Measurements from ENCODE around the gene GABRB1.

GABRB1 gene

DNA sequence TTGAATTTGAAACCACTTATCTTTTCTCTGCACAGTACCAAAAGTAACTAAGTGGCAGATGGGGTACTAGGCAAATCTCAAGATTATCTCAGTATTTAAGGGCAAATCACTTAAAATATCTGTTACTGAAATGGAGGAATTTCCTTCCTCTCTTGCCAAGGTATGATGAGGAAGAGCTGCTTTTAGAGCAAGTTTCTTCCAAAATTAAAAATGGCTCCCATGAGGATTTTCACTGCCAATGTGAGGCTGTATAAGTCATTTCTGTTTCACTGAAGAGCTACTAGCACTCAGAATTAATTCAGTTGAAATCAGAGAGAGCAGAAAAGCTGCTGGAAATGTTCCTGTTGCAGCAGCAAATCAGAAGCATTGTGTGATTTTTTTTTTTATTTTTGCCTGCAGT, 43.4 kb downstream of the GABRB1 start:
- no peak overlapping the region for H4K91ac ChIP-seq (ENCODE audit: low read length)

DNA sequence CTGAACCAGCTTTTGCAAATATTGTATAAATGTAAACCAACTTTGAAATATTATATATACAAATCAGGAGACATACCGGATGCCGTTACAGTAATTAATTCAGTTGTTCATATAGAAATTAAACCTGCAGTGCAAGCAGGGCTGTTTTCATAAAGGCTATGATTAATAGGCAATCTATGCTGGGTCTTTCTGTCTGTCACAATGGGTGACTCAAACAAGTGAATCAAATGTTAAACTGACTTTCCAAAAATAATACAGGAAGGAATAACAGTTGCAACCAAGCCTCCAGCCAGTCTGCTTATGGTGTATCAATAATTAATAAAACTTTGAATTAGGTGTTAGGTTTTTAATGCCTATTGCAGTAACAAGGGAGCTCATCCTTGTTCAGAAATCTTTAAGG, 43.9 kb downstream of the GABRB1 start:
- peak overlapping the region; percentile 20 for H3K9ac ChIP-seq (ENCODE audit: low read length)
- peak overlapping the region in 1 of 2 experiments; percentile 4 for H3K4me3 ChIP-seq (ENCODE audit: insufficient read depth in 1 of 2, low read depth in 1 of 2, low read length in 2 of 2)
- no peak overlapping the region for H2BK5ac ChIP-seq (ENCODE audit: low read depth, low read length, poor library complexity, severe bottlenecking)
- no peak overlapping the region for H4K8ac ChIP-seq (ENCODE audit: low read length)
- H3K27ac ChIP-seq (ENCODE audit: low read length, poor library complexity, severe bottlenecking): no peak overlapping the region
- H3K14ac ChIP-seq (ENCODE audit: low read length in 2 of 2): no peak overlapping the region
- H2AK5ac ChIP-seq (ENCODE audit: low read length, severe bottlenecking): no peak overlapping the region
- H3K36me3 ChIP-seq (ENCODE audit: control insufficient read depth in 1 of 2, insufficient read depth in 2 of 2, low read depth in 1 of 2, low read length in 2 of 2): no peaks in the 10 kb centered on the region
- no peak overlapping the region for H2BK15ac ChIP-seq (ENCODE audit: low read depth, poor library complexity, severe bottlenecking)
- H3K4me1 ChIP-seq (ENCODE audit: control insufficient read depth, insufficient read depth, low read depth, low read length): no peaks in the 10 kb centered on the region
- no peaks in the 10 kb centered on the region for H3K9me3 ChIP-seq (ENCODE audit: control insufficient read depth, low read length)
- no peaks in the 10 kb centered on the region for H3K27me3 ChIP-seq (ENCODE audit: control insufficient read depth in 1 of 2, insufficient read depth in 1 of 2, low read length in 2 of 2)
- H3K4me2 ChIP-seq (ENCODE audit: low read length, poor library complexity, severe bottlenecking): no peak overlapping the region
- H3K23ac ChIP-seq (ENCODE audit: low read length in 2 of 2): no peak overlapping the region
- no peak overlapping the region for H3K4ac ChIP-seq (ENCODE audit: low read depth in 1 of 2, low read length in 2 of 2)
- no CpG with 5 or more reads among the region's 2 CpGs for WGBS
- H3K18ac ChIP-seq (ENCODE audit: low read depth in 1 of 2, low read length in 2 of 2): no peak overlapping the region
- DNase-seq: no peak
- H2BK120ac ChIP-seq (ENCODE audit: low read depth, low read length): no peak overlapping the region
- H4K91ac ChIP-seq (ENCODE audit: low read length): no peak overlapping the region
- H3K79me1 ChIP-seq (replicated peaks; ENCODE audit: low read length, poor library complexity, severe bottlenecking): no peaks in the 10 kb centered on the region
- no peak overlapping the region for H2BK12ac ChIP-seq (ENCODE audit: low read length in 2 of 2)
- no peak overlapping the region for H2AFZ ChIP-seq (ENCODE audit: low read depth, low read length)

More for the DNA sequence above, 43.4 kb downstream of the GABRB1 start:
- peak overlapping the region in 1 of 2 experiments; percentile 4 for H3K4me3 ChIP-seq (ENCODE audit: insufficient read depth in 1 of 2, low read depth in 1 of 2, low read length in 2 of 2)
- DNase-seq: no peak
- no peak overlapping the region for H3K9ac ChIP-seq (ENCODE audit: low read length)
- no peak overlapping the region for H3K4ac ChIP-seq (ENCODE audit: low read depth in 1 of 2, low read length in 2 of 2)
- no peak overlapping the region for H3K23ac ChIP-seq (ENCODE audit: low read length in 2 of 2)
- H2BK120ac ChIP-seq (ENCODE audit: low read depth, low read length): no peak overlapping the region
- H3K27me3 ChIP-seq (ENCODE audit: control insufficient read depth in 1 of 2, insufficient read depth in 1 of 2, low read length in 2 of 2): no peaks in the 10 kb centered on the region
- H3K4me1 ChIP-seq (ENCODE audit: control insufficient read depth, insufficient read depth, low read depth, low read length): no peaks in the 10 kb centered on the region
- no peak overlapping the region for H3K4me2 ChIP-seq (ENCODE audit: low read length, poor library complexity, severe bottlenecking)
- no peak overlapping the region for H4K8ac ChIP-seq (ENCODE audit: low read length)
- no peaks in the 10 kb centered on the region for H3K9me3 ChIP-seq (ENCODE audit: control insufficient read depth, low read length)
- no peaks in the 10 kb centered on the region for H3K79me1 ChIP-seq (replicated peaks; ENCODE audit: low read length, poor library complexity, severe bottlenecking)
- no peak overlapping the region for H3K18ac ChIP-seq (ENCODE audit: low read depth in 1 of 2, low read length in 2 of 2)
- H2AK5ac ChIP-seq (ENCODE audit: low read length, severe bottlenecking): no peak overlapping the region
- H3K14ac ChIP-seq (ENCODE audit: low read length in 2 of 2): no peak overlapping the region
- no peak overlapping the region for H2BK15ac ChIP-seq (ENCODE audit: low read depth, poor library complexity, severe bottlenecking)
- H3K36me3 ChIP-seq (ENCODE audit: control insufficient read depth in 1 of 2, insufficient read depth in 2 of 2, low read depth in 1 of 2, low read length in 2 of 2): no peaks in the 10 kb centered on the region
- H2BK12ac ChIP-seq (ENCODE audit: low read length in 2 of 2): no peak overlapping the region
- no peak overlapping the region for H3K27ac ChIP-seq (ENCODE audit: low read length, poor library complexity, severe bottlenecking)
- no peak overlapping the region for H2BK5ac ChIP-seq (ENCODE audit: low read depth, low read length, poor library complexity, severe bottlenecking)
- H2AFZ ChIP-seq (ENCODE audit: low read depth, low read length): no peak overlapping the region

DNA sequence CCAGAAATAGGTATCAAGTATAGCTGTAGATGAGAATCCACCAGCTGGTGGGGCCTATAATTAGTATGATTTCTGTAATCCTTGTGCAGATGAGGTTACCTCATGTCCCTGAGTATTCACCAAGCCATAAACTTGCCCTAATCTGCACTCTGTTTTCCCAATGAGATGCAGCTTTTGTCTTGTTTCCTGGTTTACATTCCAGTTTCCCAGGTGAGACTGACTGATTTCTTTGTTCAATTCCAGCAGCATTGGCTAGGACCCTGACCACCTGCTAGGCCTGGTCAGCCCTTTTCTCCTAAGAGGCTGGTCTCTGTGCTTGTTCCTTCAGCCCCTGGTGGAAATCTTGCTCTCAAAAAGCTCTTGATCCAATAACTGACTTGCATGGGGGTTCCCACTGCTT, 44.6 kb downstream of the GABRB1 start:
- Histone ChIP-seq H2BK120ac (ENCODE audit: low read depth, low read length) (peak overlapping the region; percentile 43), H2BK5ac (ENCODE audit: low read depth, low read length, poor library complexity, severe bottlenecking) (no peak overlapping the region), H2BK12ac (ENCODE audit: low read length in 2 of 2) (peak overlapping the region; percentile 42 to 66), H4K8ac (ENCODE audit: low read length) (no peak overlapping the region), H3K79me1 (replicated peaks; ENCODE audit: low read length, poor library complexity, severe bottlenecking) (no peaks in the 10 kb centered on the region), H3K9ac (ENCODE audit: low read length) (no peak overlapping the region), H2AK5ac (ENCODE audit: low read length, severe bottlenecking) (no peak overlapping the region), H2BK15ac (ENCODE audit: low read depth, poor library complexity, severe bottlenecking) (no peak overlapping the region), H3K4me3 (ENCODE audit: insufficient read depth in 1 of 2, low read depth in 1 of 2, low read length in 2 of 2) (peak overlapping the region in 1 of 2 experiments; percentile 4), H3K23ac (ENCODE audit: low read length in 2 of 2) (peak overlapping the region in 1 of 2 experiments; percentile 50), H3K4me2 (ENCODE audit: low read length, poor library complexity, severe bottlenecking) (no peak overlapping the region), H3K18ac (ENCODE audit: low read depth in 1 of 2, low read length in 2 of 2) (peak overlapping the region in 1 of 2 experiments; percentile 28), H3K36me3 (ENCODE audit: control insufficient read depth in 1 of 2, insufficient read depth in 2 of 2, low read depth in 1 of 2, low read length in 2 of 2) (no peaks in the 10 kb centered on the region), H3K4ac (ENCODE audit: low read depth in 1 of 2, low read length in 2 of 2) (no peak overlapping the region), H3K4me1 (ENCODE audit: control insufficient read depth, insufficient read depth, low read depth, low read length) (no peaks in the 10 kb centered on the region), H4K91ac (ENCODE audit: low read length) (no peak overlapping the region), H3K9me3 (ENCODE audit: control insufficient read depth, low read length) (no peaks in the 10 kb centered on the region), H2AFZ (ENCODE audit: low read depth, low read length) (no peak overlapping the region), H3K27me3 (ENCODE audit: control insufficient read depth in 1 of 2, insufficient read depth in 1 of 2, low read length in 2 of 2) (no peaks in the 10 kb centered on the region), H3K27ac (ENCODE audit: low read length, poor library complexity, severe bottlenecking) (no peak overlapping the region), H3K14ac (ENCODE audit: low read length in 2 of 2) (no peak overlapping the region)
- no peak for DNase-seq

DNA sequence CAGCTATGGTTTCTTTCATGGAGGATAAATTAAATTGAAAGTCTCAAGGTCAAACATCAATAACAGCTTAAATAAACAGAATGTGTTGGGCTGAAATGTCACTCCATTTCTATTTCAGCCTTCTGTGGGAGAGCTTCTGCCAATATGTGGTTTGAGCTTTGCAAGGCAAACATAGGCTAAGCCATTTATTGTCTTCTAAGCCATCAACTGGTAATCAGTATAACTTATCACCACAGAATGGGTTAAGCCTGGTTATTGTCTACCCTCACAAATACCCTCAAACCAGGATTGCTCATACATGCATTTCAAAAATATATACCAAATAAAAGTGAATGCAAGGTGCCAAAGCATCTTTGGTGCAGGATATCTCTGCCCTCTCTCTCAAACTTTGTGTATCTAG, 52.7 kb downstream of the GABRB1 start:
- Histone ChIP-seq H3K27me3 (ENCODE audit: control insufficient read depth in 1 of 2, insufficient read depth in 1 of 2, low read length in 2 of 2) (peaks cover 0 to 5% of the 10 kb centered on the region in 2 experiments), H4K91ac (ENCODE audit: low read length) (no peak overlapping the region), H2BK5ac (ENCODE audit: low read depth, low read length, poor library complexity, severe bottlenecking) (no peak overlapping the region), H3K4me2 (ENCODE audit: low read length, poor library complexity, severe bottlenecking) (no peak overlapping the region), H3K4me3 (ENCODE audit: insufficient read depth in 1 of 2, low read depth in 1 of 2, low read length in 2 of 2) (no peak overlapping the region), H3K18ac (ENCODE audit: low read depth in 1 of 2, low read length in 2 of 2) (no peak overlapping the region), H3K9ac (ENCODE audit: low read length) (no peak overlapping the region), H2BK12ac (ENCODE audit: low read length in 2 of 2) (no peak overlapping the region), H3K79me1 (replicated peaks; ENCODE audit: low read length, poor library complexity, severe bottlenecking) (no peaks in the 10 kb centered on the region), H3K36me3 (ENCODE audit: control insufficient read depth in 1 of 2, insufficient read depth in 2 of 2, low read depth in 1 of 2, low read length in 2 of 2) (no peaks in the 10 kb centered on the region), H3K4me1 (ENCODE audit: control insufficient read depth, insufficient read depth, low read depth, low read length) (no peaks in the 10 kb centered on the region), H2BK15ac (ENCODE audit: low read depth, poor library complexity, severe bottlenecking) (no peak overlapping the region), H3K14ac (ENCODE audit: low read length in 2 of 2) (no peak overlapping the region), H3K23ac (ENCODE audit: low read length in 2 of 2) (no peak overlapping the region), H2AK5ac (ENCODE audit: low read length, severe bottlenecking) (no peak overlapping the region), H3K9me3 (ENCODE audit: control insufficient read depth, low read length) (no peaks in the 10 kb centered on the region), H4K8ac (ENCODE audit: low read length) (no peak overlapping the region), H3K27ac (ENCODE audit: low read length, poor library complexity, severe bottlenecking) (no peak overlapping the region), H2BK120ac (ENCODE audit: low read depth, low read length) (no peak overlapping the region), H2AFZ (ENCODE audit: low read depth, low read length) (no peak overlapping the region), H3K4ac (ENCODE audit: low read depth in 1 of 2, low read length in 2 of 2) (no peak overlapping the region)
- DNase-seq: no peak
